ENCODE data around the gene IFRD2. TPM values are rescaled to one million over a fixed set of nuclear protein-coding genes. Genes with fewer than 3 reads are reported as not detected.

IFRD2 gene
- total and polyA plus RNA-seq, 2 of the 13 experiments (the other 11 are each of a cell fraction or from before 2014, with no cell fraction given): 32.8 to 96.1 TPM

GRCh38 chr3:50302095-50303012 is 10.1 kb upstream of the IFRD2 start (continued):
- TF ChIP-seq POLR2AphosphoS2 (IDR thresholded peaks at IDR 0.05; ENCODE audit: low read depth, low read length): 0 out of 2 replicates have a peak, but pooled peaks have one; percentile 6
- TF ChIP-seq NFATC3 (CRISPR knock-in tag; IDR thresholded peaks at IDR 0.05): 0 out of 2 replicates have a peak, but pooled peaks have one; percentile 34
- no peak for TF ChIP-seq EZH2 (conservative IDR thresholded peaks at IDR 0.05; ENCODE audit: low read depth, low read length)
- no peak for TF ChIP-seq MED8 (CRISPR knock-in tag; IDR thresholded peaks at IDR 0.05; ENCODE audit: insufficient replicate concordance)
- TF ChIP-seq ARNT2 (CRISPR knock-in tag; IDR thresholded peaks at IDR 0.05; ENCODE audit: low read depth): no peak
- TF ChIP-seq ZNF274 (CRISPR knock-in tag; IDR thresholded peaks at IDR 0.05): peak; percentile 30; the same call in 1 of the 2 replicates
- 0 out of 2 replicates have a peak, but pooled peaks have one; percentile 2 for TF ChIP-seq ZNF547 (CRISPR knock-in tag; IDR thresholded peaks at IDR 0.05)
- TF ChIP-seq SP4 (CRISPR knock-in tag; IDR thresholded peaks at IDR 0.05): peak; percentile 68; the same call in 1 of the 2 replicates
- peak; percentile 18; the same call in 1 of the 2 replicates for TF ChIP-seq AKAP8 (CRISPR knock-in tag; IDR thresholded peaks at IDR 0.05)
- TF ChIP-seq MYPOP (CRISPR knock-in tag; IDR thresholded peaks at IDR 0.05): peak; percentile 19; the same call in 1 of the 2 replicates
- peak; percentile 78 for TF ChIP-seq ZNF878 (CRISPR knock-in tag; IDR thresholded peaks at IDR 0.05)
- TF ChIP-seq XRCC5 (optimal IDR thresholded peaks at IDR 0.05; ENCODE audit: low read length): peak; percentile 6
- peak; percentile 30 for TF ChIP-seq ZNF564 (CRISPR knock-in tag; IDR thresholded peaks at IDR 0.05)
- peak; percentile 26 for TF ChIP-seq ZNF18 (CRISPR knock-in tag; IDR thresholded peaks at IDR 0.05; ENCODE audit: insufficient replicate concordance)
- no peak for TF ChIP-seq ZNF367 (CRISPR knock-in tag; IDR thresholded peaks at IDR 0.05; ENCODE audit: borderline replicate concordance)
- TF ChIP-seq MBNL3 (CRISPR knock-in tag; conservative IDR thresholded peaks at IDR 0.05): no peak
- peak; percentile 38; the same call in 1 of the 2 replicates for TF ChIP-seq NFYB (CRISPR knock-in tag; IDR thresholded peaks at IDR 0.05)
- peak; percentile 33 for TF ChIP-seq ZXDC (CRISPR knock-in tag; IDR thresholded peaks at IDR 0.05)
- peak; percentile 9; the same call in 1 of the 2 replicates for TF ChIP-seq ZNF607 (CRISPR knock-in tag; IDR thresholded peaks at IDR 0.05; ENCODE audit: borderline replicate concordance)
- peak; percentile 48; the same call in 1 of the 2 replicates for TF ChIP-seq ZNF264 (CRISPR knock-in tag; IDR thresholded peaks at IDR 0.05)
- 0 out of 2 replicates have a peak, but pooled peaks have one; percentile 78 for TF ChIP-seq PAWR (CRISPR knock-in tag; IDR thresholded peaks at IDR 0.05; ENCODE audit: borderline replicate concordance)
- TF ChIP-seq CHD2 (IDR thresholded peaks at IDR 0.05; ENCODE audit: low read depth, low read length): no peak
- TF ChIP-seq FOSL1 (CRISPR knock-in tag; IDR thresholded peaks at IDR 0.05; ENCODE audit: borderline replicate concordance): 0 out of 2 replicates have a peak, but pooled peaks have one; percentile 15

Measured in HepG2 (cell line).